Measurements from ENCODE around the gene SGTA. TPM values are rescaled to one million over a fixed set of nuclear protein-coding genes. Genes with fewer than 3 reads are reported as not detected.

The SGTA gene
- total and polyA plus RNA-seq, 2 of the 8 experiments (the other 6 are each of a cell fraction or from before 2014, with no cell fraction given): 86.8 to 130 TPM

DNA sequence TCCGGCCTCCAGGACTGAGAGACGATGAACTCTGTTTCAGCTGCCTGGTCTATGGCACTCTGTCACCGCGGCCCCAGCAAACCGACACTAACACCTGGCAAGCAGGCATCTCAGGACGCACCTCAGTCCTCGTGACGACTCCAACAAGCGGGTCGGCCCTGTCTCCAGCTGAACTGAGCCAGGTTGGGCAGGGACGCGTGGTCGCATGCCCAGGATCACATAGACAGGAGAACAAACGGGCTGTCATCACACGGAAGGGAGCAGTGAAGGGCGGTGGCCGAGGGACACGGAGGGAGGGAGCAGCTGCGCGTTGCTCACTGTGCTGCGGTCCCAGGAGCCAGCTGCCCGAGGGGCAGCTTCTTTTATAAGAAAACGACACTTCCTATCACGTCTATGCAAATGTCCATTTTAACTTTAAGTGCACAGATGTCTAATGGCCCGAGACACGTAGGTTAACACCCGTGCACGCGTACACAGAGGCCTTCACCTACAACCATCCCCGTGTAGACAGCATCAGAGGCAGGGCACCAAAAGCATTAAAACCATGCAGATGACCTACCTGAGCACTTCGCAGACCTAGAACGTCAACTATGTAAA is 8.9 kb downstream of the SGTA start:
- Histone ChIP-seq H2BK5ac (ENCODE audit: low read depth, low read length) (peak overlapping the region; percentile 71), H2AFZ (ENCODE audit: low read length) (no peak overlapping the region), H3K27ac (ENCODE audit: low read depth, low read length) (no peak overlapping the region), H3K56ac (replicated peaks; ENCODE audit: insufficient read length, low read depth, low read length) (no peak overlapping the region), H4K8ac (ENCODE audit: extremely low read depth, insufficient read depth, low read length) (no peak overlapping the region; the same call in 1 of the 2 replicates), H3K27me3 (replicated peaks in 1 of 4; ENCODE audit: control insufficient read depth in 3 of 4, extremely low read depth in 1 of 4, insufficient read depth in 3 of 4, low read length in 3 of 4) (no peaks in the 10 kb centered on the region), H3K4me3 (ENCODE audit: extremely low read depth in 1 of 4, insufficient read depth in 2 of 4, low read depth in 3 of 4, low read length in 4 of 4) (no peak overlapping the region), H3K4ac (replicated peaks; ENCODE audit: insufficient read length, low read depth, low read length) (no peak overlapping the region), H4K20me1 (replicated peaks in 1 of 2; ENCODE audit: control insufficient read depth in 1 of 2, insufficient read depth in 2 of 2, low read length in 2 of 2) (peaks cover 22 to 55% of the 10 kb centered on the region in 2 experiments), H3K9ac (replicated peaks in 1 of 4; ENCODE audit: extremely low read depth in 1 of 4, low read depth in 3 of 4, low read length in 3 of 4) (no peak overlapping the region), H3K23ac (ENCODE audit: insufficient read length) (no peak overlapping the region), H3K14ac (ENCODE audit: insufficient read length) (no peak overlapping the region), H4K5ac (ENCODE audit: insufficient read length, low read depth, low read length) (no peak overlapping the region), H2AK5ac (ENCODE audit: low read depth, low read length) (no peak overlapping the region), H2BK15ac (ENCODE audit: low read length) (no peak overlapping the region), H3K9me3 (ENCODE audit: insufficient read depth in 2 of 2, low read depth in 1 of 2, low read length in 1 of 2) (no peaks in the 10 kb centered on the region), H3K79me1 (ENCODE audit: low read depth, low read length) (peaks cover 20% of the 10 kb centered on the region), H3K4me2 (ENCODE audit: insufficient read depth in 1 of 2, low read depth in 2 of 2, low read length in 2 of 2) (no peak overlapping the region), H3K36me3 (ENCODE audit: control insufficient read depth in 2 of 4, insufficient read depth in 4 of 4, low read length in 3 of 4) (no peaks in the 10 kb centered on the region), H3K18ac (ENCODE audit: extremely low read depth, low read length) (no peak overlapping the region), H4K91ac (replicated peaks; ENCODE audit: insufficient read length, low read length) (no peak overlapping the region), H2BK20ac (ENCODE audit: low read length) (no peak overlapping the region), H3K79me2 (ENCODE audit: control insufficient read depth in 1 of 2, insufficient read depth in 2 of 2, low read length in 2 of 2) (peaks cover 60 to 87% of the 10 kb centered on the region in 2 experiments), H2BK120ac (replicated peaks; ENCODE audit: low read depth, low read length) (no peak overlapping the region), H3K4me1 (replicated peaks in 1 of 4; ENCODE audit: control insufficient read depth in 3 of 4, insufficient read depth in 4 of 4, low read length in 3 of 4) (no peaks in the 10 kb centered on the region; a peak in 1 of 7 replicates), H2BK12ac (ENCODE audit: low read depth, low read length) (no peak overlapping the region), H3K23me2 (ENCODE audit: low read depth, low read length) (no peaks in the 10 kb centered on the region)
- POLR2A ChIA-PET (ENCODE audit: partially characterized antibody): interaction anchor here (0.7 kb wide), 1 partner anchor 50 kb away, joined by 3 read pairs; no protein-coding TSS in a partner anchor
- FAIRE-seq: no peak
- WGBS, 2 experiments (ENCODE audit: extremely low coverage in 1 of 2, insufficient coverage in 1 of 2, insufficient read length in 1 of 2, insufficient replicate concordance in 2 of 2, low coverage in 1 of 2, low lambda C conversion rate in 2 of 2, missing lambda C conversion rate in 1 of 2): 91% methylated on average over 32 of the region's 32 CpGs; no CpG with 5 or more reads in 1 of the 2 experiments
- CTCF ChIA-PET (ENCODE audit: partially characterized antibody): interaction anchor here (0.9 to 4.4 kb wide), 3 partner anchors 11 to 126 kb away, joined by 3 to 16 read pairs (median 3); partner anchors contain the start of gene THOP1
- no peak for DNase-seq (ENCODE audit: low read depth in 1 of 2, low spot score in 2 of 2)
- TF ChIP-seq SP1 (IDR thresholded peaks at IDR 0.05; ENCODE audit: low read depth, low read length): no peak
- TF ChIP-seq CTBP2 (IDR thresholded peaks at IDR 0.05; ENCODE audit: borderline replicate concordance, insufficient read depth, insufficient read length, low read length): no peak
- TF ChIP-seq KDM4A (IDR thresholded peaks at IDR 0.05; ENCODE audit: low read depth, low read length, severe bottlenecking): no peak
- no peak for TF ChIP-seq GTF2F1 (IDR thresholded peaks at IDR 0.05; ENCODE audit: borderline replicate concordance, low read depth, low read length)
- TF ChIP-seq POU5F1 (IDR thresholded peaks at IDR 0.05; ENCODE audit: low read depth, low read length): no peak
- TF ChIP-seq TEAD4 (IDR thresholded peaks at IDR 0.05; ENCODE audit: low read depth, low read length): no peak
- TF ChIP-seq PHF8 (conservative IDR thresholded peaks at IDR 0.05; ENCODE audit: low read depth, low read length): no peak
- no peak for TF ChIP-seq SAP30 (IDR thresholded peaks at IDR 0.05; ENCODE audit: insufficient read depth, insufficient replicate concordance, low read length)
- no peak for TF ChIP-seq SUZ12 (IDR thresholded peaks at IDR 0.05; ENCODE audit: low read length)
- no peak for TF ChIP-seq SIX5 (IDR thresholded peaks at IDR 0.05; ENCODE audit: low read depth, low read length)
- no peak for TF ChIP-seq TBP (IDR thresholded peaks at IDR 0.05; ENCODE audit: low read depth, low read length)
- TF ChIP-seq RBBP5 (IDR thresholded peaks at IDR 0.05; ENCODE audit: borderline replicate concordance, low read depth, low read length): no peak
- no peak for TF ChIP-seq SIN3A (conservative IDR thresholded peaks at IDR 0.05 in 1 of 2, IDR thresholded peaks at IDR 0.05 in 1 of 2; ENCODE audit: low read depth in 1 of 2, low read length in 2 of 2)

All from H1 (cell line).